Epithelial cell of esophagus (primary cell): ENCODE results near the gene GRM2.

ENCODE experiments used
- DNase-seq: peaks from one replicate; pipeline ENCODE4 v3.0.0; 2010; ENCODE audit warnings: low read depth
- H3K4me3 ChIP-seq: 2 replicates; pipeline ENCODE4 v1.5.1; 2011; ENCODE audit warnings: mild to moderate bottlenecking, low read length, control low read depth
- TF ChIP-seq, protein P1 (sequence below): IDR thresholded peaks from 2 replicates; pipeline ENCODE4 v1.5.1; 2011; ENCODE audit warnings: low read depth, mild to moderate bottlenecking, low read length, control low read depth, inconsistent platforms; ENCODE audit not compliant: insufficient read depth; ENCODE audit errors: missing control alignments

GRM2 gene

DNA sequence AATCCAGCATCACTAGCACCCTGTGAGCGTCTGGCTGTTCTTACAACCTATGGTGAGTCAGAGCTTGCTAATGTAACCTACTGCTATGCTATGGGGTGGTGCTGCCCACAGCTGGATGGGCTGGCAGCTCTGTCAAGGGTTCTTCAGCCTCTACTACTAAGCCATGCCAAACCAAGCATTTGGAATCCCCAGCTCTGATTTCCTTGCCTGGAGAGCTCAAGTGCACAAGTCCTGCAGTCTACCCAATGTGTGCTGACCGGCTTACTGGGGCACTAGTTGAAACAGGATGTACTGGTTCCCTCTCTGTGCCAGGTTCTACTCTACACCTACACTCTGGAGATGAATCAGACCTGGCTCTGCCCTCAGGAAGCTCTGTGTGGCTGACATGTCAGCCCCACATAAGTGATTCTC, 31.7 kb upstream of the GRM2 start:
- TF ChIP-seq, protein P1, sequence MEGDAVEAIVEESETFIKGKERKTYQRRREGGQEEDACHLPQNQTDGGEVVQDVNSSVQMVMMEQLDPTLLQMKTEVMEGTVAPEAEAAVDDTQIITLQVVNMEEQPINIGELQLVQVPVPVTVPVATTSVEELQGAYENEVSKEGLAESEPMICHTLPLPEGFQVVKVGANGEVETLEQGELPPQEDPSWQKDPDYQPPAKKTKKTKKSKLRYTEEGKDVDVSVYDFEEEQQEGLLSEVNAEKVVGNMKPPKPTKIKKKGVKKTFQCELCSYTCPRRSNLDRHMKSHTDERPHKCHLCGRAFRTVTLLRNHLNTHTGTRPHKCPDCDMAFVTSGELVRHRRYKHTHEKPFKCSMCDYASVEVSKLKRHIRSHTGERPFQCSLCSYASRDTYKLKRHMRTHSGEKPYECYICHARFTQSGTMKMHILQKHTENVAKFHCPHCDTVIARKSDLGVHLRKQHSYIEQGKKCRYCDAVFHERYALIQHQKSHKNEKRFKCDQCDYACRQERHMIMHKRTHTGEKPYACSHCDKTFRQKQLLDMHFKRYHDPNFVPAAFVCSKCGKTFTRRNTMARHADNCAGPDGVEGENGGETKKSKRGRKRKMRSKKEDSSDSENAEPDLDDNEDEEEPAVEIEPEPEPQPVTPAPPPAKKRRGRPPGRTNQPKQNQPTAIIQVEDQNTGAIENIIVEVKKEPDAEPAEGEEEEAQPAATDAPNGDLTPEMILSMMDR: no peak
- peak; percentile 93 for DNase-seq
- no peak overlapping the region for H3K4me3 ChIP-seq

DNA sequence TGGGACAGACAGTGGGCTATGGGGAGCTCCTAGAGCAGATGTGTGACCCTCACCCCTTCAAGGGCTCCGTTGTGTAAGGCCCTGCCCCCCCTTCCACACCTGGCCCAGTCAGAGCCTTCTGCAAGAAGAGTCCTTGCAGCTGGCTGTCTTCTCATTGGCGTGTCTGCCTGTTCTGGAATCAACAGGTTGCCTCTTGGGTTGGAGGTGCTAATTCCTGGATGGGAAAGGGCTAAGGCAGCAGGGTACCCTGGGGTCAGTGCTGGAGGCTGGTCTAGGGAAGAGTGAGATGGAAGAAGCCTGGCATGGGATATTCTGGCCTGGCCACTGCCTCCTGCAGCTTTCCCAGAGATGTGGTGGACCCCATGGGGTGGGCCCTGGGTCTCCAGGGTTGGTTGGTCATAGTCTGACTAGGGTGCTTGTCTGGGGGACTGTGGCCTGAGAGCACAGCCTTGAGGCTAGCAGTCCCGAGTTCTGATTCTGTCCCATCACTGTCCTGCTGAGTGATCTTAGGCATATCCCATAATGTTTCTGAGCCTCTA, 30.7 kb upstream of the GRM2 start:
- TF ChIP-seq, protein P1: no peak
- no peak overlapping the region for H3K4me3 ChIP-seq
- no peak for DNase-seq

DNA sequence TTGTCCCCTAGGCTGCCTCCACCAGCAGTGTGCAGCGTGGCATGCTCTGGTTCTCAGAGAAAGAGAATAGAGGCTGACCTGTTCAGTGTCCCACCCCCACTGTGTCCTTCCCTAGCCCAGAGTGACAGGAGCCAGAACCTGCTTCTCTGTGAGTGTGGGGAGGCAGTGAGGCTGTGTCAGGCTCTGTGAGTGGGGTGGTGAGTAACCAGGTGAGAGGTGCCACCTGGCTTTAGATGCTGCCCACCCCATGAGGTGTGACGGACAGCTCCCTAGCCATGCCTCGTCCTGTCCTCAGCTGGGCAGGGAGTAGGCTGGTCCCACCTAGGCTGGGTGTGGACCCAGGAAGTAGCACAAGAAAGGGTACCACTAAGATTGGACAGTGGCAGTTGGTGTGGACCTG, 29.5 kb upstream of the GRM2 start:
- DNase-seq: no peak
- H3K4me3 ChIP-seq: no peak overlapping the region
- TF ChIP-seq, protein P1: no peak

DNA sequence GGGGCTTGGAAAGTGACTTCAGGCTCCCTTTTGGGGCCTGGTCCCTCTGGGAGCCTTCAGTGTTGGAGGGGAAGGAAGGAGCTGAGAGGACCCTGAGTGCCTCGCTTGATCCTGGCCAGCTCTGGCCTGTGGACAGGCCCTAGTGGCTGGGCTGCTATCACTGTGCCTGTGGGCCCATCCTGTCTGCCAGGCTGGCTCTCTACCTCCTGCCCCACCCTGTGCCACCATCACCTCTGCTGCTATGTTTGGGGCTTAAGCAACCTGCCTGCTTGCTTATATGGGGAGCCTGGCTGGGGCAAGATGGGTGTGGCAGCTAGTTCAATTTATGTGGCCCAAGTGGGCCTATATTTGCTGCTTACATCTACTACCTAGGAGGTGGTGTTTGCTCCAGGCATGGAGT, 28.7 kb upstream of the GRM2 start:
- no peak for DNase-seq
- TF ChIP-seq, protein P1: no peak
- H3K4me3 ChIP-seq: no peak overlapping the region

DNA sequence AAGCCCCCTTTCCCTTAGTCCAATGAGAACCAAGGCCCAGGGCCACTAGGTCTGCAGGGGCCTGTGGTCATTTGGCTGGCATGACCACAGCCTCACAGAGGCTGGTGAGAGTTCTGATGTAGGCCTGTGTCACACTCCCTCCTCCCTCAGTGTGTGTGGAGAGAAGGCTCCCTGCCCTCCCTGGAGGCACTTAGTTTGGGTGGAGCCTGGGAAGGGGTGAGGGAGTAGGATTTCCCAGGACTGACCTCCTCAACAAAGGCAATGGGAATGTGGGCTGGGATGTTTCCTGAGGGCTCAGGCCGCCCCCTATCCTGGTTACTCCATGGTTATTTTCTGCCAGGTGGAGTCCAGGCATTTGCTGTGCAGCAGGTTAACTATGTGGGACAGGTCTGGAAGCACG, 28.2 kb upstream of the GRM2 start:
- DNase-seq: peak; percentile 35
- TF ChIP-seq, protein P1: no peak
- H3K4me3 ChIP-seq: no peak overlapping the region

DNA sequence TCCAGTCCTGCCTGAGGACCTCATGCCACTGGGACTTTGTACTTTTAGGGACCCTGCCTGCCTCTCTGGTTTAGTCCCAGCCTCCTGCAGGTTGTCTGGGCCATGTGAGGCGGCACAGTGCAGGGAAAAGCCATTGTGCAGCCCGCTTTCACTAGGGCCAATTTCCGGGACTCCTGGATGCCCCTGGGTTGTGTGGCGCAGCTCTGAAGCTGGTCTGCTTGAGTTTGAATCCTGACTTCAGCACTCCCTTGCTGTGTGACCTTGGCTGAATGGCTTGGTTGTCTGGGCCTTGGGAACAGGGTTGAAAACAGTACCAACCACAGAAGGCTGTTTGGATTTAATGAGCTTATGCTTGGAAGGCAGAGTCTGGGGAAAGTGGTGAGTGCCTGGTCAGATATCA, 27.6 kb upstream of the GRM2 start:
- TF ChIP-seq, protein P1: no peak
- H3K4me3 ChIP-seq: no peak overlapping the region
- DNase-seq: no peak

DNA sequence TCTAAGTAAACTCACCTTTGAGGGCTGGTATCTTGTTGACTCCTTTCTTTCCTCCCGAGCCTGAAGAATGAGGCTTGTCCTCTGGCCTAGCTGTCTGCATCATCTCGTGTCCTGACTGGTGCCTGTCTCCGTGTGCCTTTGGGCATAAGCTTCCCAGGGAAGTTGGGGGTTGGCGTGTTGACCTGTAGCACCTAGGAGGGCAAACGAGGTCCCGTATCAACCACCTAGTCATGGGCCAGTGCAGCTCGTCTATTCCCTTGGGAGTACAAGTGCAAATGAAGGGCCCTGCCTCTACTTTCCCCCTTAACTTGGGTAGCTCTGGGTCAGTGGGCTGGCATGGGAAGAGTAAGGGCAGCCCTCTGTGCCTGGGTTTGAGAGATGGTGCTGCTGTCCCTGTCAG, 27.1 kb upstream of the GRM2 start:
- DNase-seq: no peak
- TF ChIP-seq, protein P1: no peak
- no peak overlapping the region for H3K4me3 ChIP-seq
